Measurements from ENCODE around the gene NES. TPM values are rescaled to one million over a fixed set of nuclear protein-coding genes. Genes with fewer than 3 reads are reported as not detected.

NES gene
- total RNA-seq = 0.85 and 0.93 TPM in 2 replicates

GRCh38 chr1:156676820-156677615, at the start of gene NES:
NES (minus strand) TSS chr1:156677407; CDS start chr1:156677264, 143 bp downstream.

GRCh38 chr1:156705321-156705917, 28.2 kb upstream of the NES start, which contains the start of gene CRABP2:
CRABP2 (minus strand) TSS chr1:156705583; CDS start chr1:156705446, 137 bp downstream.

GRCh38 chr1:156641761-156642264, 35.4 kb downstream of the NES start, which contains the start of gene BCAN:
BCAN (plus strand) TSS chr1:156642117; CDS start chr1:156646055, 3,938 bp downstream.

GRCh38 chr1:156618853-156619581, 58.2 kb downstream of the NES start, which contains the start of gene HAPLN2:
HAPLN2 (plus strand) TSS chr1:156619415; CDS start chr1:156623491, 4,076 bp downstream.

Other genes starting within 250 kb of the NES start
- gene MEF2D, start 176.6 kb downstream of the NES start, total RNA-seq = 18.2 and 18.8 TPM in 2 replicates
- gene IQGAP3, start 104.8 kb downstream of the NES start, total RNA-seq = 22.3 and 31.2 TPM in 2 replicates
- gene TTC24, start 97.7 kb downstream of the NES start, total RNA-seq = not detected in 2 replicates
- gene NAXE, start 85.6 kb downstream of the NES start, total RNA-seq = 118 and 139 TPM in 2 replicates
- gene GPATCH4, start 75.9 kb downstream of the NES start, total RNA-seq = 15.6 and 35.7 TPM in 2 replicates
- not detected in 2 replicates for gene HAPLN2, start 58.0 kb downstream of the NES start, total RNA-seq
- not detected in 2 replicates for gene BCAN, start 35.3 kb downstream of the NES start, total RNA-seq
- gene CRABP2, start 28.2 kb upstream of the NES start, total RNA-seq = 446 and 591 TPM in 2 replicates
- 17.6 and 22.0 TPM in 2 replicates for gene METTL25B, start 51.1 kb upstream of the NES start, total RNA-seq
- gene ISG20L2, start 51.4 kb upstream of the NES start, total RNA-seq = 28.4 and 37.9 TPM in 2 replicates
- gene MRPL24, start 63.7 kb upstream of the NES start, total RNA-seq = 76.9 and 94.0 TPM in 2 replicates
- 332 and 365 TPM in 2 replicates for gene HDGF, start 74.3 kb upstream of the NES start, total RNA-seq
- gene PRCC, start 90.1 kb upstream of the NES start, total RNA-seq = 40.3 and 43.9 TPM in 2 replicates
- gene SH2D2A, start 139.4 kb upstream of the NES start, total RNA-seq = 1.8 and 2.5 TPM in 2 replicates
- not detected in 2 replicates for gene INSRR, start 181.7 kb upstream of the NES start, total RNA-seq
- gene NTRK1, start 183.5 kb upstream of the NES start, total RNA-seq = not detected in 2 replicates
- gene PEAR1, start 216.3 kb upstream of the NES start, total RNA-seq = 5.0 and 6.3 TPM in 2 replicates
- not detected in 2 replicates for gene LRRC71, start 243.2 kb upstream of the NES start, total RNA-seq